T-helper 1 cell (primary cell): ENCODE measurements around the gene AFAP1.

ENCODE experiments used
- DNase-seq, 5 donors: peaks; one replicate each; pipeline ENCODE4 v3.0.0-alpha.2; 2012 to 2020

AFAP1 gene

GRCh38 chr4:7766086-7766485, 173.6 kb downstream of the AFAP1 start:
- no peak for DNase-seq

- DNase-seq: no peak
These were observed 174.0 kb downstream of the AFAP1 start for GRCh38 chr4:7765666-7766065.

GRCh38 chr4:7764466-7764865, 175.2 kb downstream of the AFAP1 start:
- DNase-seq: no peak

- no peak for DNase-seq
These were observed 175.9 kb downstream of the AFAP1 start for GRCh38 chr4:7763788-7764187.

- no peak for DNase-seq
These were observed 176.6 kb downstream of the AFAP1 start for GRCh38 chr4:7763106-7763505.

DNA sequence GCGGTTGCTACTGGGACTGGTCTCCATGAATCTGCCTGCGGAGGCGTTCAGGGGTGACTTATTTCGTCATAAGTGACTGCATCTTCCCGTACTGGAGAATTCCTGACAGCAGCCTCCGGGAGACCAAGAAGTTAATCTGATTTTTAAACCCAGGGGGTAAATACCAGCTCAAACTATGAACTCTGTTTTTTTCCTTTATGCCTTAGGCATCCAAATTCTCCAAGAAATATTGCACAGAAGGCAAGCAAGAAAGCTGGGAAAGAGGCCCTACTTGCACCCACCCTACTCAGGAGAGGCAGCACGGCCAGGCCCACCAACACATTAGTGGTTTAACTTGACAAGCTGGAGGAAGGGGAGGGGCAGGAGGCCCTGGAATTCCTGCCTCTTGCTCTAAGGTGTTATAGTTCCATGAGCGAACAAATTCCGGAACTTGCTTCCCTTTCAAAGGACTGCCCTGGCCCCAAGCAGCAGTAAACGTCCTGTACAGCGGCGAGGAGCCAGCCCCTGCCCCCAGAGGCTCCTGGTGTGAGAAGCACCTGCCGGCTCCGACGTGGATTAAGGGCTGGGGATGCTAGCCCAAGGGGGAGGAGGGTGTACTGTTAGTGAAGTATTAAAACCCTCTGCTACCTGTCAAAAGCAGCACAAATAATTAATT, 177.2 kb downstream of the AFAP1 start:
- no peak for DNase-seq

DNA sequence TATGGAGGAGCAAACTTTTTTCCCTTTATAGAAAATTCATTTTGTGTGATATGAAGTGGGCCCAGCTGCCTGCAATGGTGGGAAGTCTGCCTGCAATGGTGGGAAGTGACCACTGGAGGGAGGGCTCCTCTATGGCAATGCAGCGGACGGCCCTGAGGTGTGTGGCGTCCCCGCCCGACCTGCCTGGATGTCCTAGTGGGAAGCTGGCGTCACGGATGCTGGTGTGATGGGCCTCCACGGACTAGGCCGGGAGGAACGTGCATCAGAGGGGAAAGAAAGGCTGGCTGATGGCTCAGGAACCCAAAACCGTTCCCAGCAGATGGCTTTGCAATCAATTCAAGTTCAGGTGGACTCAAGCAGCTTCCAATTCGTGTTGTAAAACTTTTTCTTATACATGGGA, 177.9 kb downstream of the AFAP1 start:
- DNase-seq: peak in 3 of 5 donors; percentile 19 to 34 (median 29)

DNA sequence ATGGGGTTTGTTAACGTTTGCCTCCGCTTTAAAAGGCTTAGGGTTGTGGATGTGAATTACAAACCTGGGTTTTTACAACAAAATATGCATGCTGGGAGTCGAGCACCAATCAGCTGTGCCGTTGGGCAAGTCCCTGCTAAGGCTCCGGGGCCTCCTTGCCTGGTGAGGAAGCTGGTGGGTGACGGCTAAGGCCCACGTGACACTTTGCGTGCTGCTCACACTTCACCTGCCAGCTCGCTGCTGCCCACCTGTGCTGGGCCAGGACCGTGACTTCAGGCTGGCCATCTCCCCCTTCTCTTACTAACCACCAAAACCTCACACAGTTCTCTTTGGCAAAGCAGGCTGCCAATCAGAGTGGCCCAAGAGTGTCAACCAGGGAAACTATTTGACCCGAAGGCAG, 178.3 kb downstream of the AFAP1 start:
- no peak for DNase-seq

- no peak for DNase-seq
These were observed 179.0 kb downstream of the AFAP1 start for GRCh38 chr4:7760706-7761105.

DNA sequence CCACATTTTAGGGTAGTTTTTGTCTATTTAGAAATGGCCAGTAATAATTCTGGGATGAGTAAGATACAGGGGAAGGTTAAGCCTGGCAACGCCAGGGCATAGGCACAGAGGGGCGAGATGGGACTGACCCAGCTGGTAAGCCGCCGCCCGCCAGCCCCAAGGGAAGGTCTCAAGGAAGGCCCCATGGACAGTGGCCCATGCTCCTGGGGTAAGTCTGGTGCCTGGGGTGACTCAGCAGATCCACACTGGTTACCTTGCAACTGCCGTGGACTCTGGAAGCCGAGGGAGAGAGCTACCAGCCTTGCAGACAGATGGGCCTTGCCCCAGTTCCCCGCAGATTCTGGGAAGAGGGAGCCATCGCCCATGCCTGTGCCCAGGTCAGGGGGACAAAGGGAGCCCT, 179.4 kb downstream of the AFAP1 start:
- DNase-seq: no peak

DNA sequence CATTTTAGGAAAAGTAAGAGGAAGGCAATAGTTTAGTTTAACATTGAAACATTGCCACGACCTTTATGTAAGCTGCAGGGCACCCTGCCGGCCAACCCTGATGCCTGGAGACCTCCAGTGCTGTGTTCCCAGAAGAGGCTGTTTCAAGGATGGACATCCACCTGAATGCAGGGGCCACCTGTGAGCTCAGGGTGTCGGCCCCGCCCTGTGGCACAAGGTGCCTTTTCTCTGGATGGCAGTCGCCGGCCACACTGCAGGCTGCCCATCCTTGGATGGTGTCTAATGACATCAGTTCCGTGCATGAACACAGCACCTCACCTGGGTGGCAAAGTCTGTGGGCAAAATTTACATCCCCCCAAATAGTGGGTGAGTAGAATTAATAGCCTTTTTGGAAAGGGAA, 180.0 kb downstream of the AFAP1 start:
- DNase-seq: no peak

DNA sequence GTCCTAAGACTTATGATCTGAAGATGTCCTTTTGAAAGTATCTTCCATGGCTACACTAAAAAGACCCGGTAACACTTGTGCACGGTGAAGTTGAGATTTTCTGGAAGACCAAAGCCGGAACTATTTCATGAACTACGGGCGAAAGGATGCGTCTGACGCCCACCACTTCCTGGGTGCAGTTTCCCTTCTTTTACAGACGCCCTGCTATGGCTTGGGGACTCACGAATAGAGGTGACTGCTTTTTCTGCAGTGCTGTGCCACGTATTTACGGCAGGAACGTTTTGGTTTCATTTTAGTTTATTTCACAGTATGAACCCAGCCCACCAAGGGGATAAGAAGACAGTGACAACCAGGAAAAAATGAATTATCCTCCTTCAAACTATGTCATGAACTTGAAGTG, 180.4 kb downstream of the AFAP1 start:
- peak; percentile 34 to 80 (median 51) for DNase-seq

GRCh38 chr4:7758476-7758875, 181.2 kb downstream of the AFAP1 start:
- DNase-seq: no peak

DNA sequence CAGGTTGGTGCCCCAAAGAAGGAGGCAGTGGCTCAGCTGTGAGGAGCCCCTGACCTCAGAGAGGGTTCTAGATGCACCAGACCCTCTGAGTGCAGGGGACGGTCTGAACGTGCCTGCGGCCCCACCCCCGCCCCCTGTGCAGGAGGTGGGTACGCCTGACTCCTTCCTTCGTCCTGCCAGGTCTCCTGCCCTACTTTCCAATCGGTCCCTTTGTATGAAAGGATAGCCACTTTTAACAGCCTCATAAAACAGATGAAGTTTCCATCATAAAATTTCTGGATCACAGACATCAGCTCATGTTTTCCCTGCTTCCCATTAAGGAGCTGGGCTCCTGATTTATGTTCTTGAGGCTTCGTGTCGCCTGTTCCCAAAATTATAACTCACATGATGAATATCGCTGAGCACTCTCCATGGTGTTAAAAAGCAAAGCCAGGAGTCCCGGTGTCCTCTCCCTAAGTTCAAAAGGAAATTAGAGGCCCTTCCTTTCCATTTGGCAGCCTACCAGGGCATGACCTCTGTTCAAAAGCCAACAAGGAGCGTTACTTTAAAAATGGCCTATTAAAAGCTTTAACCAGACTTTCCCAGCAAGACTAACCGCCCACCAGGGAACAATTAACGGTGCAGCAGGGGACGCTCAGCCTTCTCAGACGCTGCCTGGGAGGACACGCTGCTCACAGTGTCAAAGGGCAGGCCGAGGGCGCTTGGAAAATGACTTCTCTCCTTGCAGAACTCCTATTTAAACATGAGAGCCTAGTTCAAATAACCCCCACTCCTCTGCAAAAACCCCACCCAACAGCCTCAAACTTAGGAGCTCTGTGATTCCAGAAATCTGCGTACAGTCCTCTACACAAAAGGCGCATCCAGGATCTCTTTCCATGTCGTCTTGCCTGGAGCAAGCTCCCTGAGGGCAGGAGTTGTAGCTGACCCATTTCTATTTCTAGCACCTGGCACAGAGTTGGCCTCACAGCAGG, 181.9 kb downstream of the AFAP1 start:
- no peak for DNase-seq

DNA sequence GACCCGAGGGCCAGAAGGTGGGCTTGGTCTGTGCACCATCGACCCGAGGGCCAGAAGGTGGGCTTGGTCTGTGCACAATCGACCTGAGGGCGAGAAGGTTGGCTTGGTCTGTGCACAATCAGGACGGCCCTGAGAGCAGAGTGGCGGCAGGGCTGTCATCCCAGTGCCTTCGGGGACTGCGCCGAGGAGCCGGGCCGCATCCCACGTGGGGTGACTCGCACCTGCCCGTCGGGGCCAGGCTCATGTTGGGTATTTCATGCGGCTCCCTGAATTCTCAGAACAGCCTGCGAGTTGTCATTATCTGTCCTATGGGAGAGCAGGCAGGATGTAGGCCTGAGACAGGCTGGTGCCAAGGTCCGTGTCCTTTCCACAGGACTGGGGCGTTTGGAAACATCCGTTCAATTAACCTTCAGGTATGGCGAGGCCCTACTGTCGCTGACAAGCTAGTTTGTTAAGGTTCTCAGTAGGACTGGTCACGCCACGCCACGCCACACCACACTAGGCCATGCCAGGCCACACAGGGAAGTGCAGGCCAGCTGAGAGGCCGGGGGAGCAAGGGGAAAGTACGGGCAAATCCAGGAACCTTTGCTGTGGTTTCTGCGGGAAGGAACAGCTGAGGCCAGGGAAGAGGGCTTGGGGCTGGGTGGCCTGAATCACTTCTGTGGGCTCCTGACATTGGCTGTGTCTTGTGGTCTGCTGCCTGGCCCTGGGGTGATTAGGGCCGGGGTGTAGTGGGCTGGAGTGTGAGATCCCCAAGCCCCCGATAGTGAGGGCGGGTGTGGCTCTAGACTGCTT, 182.9 kb downstream of the AFAP1 start:
- DNase-seq: no peak

DNA sequence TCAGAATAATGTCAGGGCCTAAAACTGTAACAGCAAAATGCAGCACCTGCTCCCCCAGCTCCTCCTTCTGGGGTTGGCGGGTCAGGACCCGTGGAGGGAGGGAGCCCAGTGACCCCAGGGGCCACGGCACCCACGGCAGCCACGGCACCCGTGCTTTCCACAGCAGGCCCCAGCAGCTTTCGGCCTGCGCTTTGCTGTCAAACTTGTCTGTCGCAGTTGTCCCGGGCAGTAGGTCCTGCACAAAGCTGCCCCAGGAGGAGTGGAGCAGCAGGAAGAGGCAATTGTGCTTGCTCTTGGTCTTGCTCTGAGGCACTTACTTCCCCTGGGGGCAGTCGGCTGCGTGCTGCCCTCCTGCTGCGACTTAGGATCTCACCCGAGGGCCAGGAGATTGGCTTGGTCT, 183.6 kb downstream of the AFAP1 start:
- no peak for DNase-seq

DNA sequence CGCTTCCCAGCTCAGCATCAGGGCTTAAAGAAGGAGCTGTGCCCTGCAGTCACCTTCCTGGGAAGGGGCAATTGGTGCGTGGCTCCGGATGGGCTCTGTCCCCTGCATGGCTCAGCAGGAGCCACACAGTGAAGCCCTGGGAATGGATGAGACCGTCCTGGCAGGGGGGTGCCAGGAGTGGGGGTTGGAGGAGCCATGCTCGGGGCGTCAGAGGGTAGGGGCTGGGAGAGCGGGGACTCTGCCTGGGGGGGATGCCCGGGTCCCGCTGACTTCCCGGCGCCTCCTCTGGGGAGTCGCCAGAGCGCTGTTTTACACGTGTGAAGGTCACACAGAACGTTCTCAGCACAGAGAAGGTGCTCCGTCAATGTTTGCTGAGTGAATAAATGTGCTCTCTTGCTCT, 184.1 kb downstream of the AFAP1 start:
- DNase-seq: no peak

DNA sequence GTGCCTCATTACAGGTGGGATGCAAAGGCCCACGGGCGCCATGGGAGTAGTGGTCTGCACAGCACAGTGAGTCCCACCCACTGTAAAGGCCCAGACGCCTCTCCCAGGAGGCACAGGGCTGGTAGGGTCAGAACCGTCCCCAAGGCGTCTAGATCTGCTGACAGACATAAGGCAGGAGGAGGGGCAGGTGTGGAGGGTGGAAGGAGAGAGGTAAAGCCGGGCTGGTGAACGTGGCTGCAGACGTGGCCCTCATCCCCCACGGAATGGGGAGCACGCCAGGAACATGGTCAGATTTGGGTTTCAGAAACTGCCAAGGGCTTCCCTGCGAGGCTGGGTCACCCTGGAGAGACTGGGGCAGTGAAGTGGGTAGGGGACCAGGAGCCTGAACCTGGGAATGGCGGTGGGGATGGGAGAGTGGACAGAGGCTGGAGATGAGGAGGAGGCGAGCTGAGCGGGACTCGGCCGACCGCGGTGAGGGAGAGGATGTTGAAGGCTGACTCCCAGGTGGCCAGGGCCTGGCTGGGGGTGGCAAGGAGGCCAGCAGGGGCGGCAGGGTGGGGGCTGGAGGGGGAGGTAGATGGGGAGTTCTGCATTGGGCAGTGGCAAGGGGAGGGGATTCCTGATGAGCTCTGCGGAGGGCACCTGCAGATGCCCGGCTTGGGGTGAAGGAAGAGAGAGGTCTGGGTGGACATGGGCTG, 184.9 kb downstream of the AFAP1 start:
- DNase-seq: no peak

- no peak for DNase-seq
These were observed 185.7 kb downstream of the AFAP1 start for GRCh38 chr4:7753931-7754465.

DNA sequence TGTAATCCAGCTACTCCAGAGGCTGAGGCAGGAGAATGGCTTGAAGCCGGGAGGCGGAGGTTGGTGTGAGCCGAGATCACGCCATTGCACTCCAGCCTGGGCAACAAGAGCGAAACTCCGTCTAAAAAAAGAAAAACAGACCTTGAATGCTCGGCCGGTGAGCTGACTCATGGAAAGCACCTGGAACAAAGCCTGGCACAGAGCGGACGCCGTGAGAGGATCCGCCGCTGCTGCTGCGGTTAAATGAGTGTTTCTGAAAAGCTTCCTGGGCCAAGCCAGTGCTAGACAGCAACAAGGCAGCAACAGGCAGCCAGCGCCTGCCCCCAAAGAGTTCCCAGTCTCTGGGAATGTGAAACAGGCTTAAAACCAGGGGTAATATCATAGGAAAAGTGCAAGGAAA, 186.4 kb downstream of the AFAP1 start:
- DNase-seq: no peak

DNA sequence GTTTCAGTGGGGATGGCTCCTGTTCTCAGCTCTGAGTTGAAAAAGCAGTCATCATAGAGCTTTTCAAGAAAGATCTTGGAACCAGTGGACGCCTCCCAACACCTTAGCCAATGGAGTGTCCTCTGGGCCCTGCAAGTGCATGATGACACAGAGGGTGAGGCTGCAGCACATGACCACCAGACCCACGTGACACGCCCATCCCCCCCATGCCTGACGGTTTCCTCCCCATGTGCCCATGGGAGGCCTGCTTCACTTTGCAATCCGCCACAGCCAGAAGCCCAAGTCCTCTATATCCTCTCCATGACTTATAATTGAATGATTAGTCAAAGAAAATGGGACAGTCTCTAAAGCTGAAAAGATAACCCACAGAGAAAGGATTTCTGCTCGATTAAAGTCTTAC, 187.0 kb downstream of the AFAP1 start:
- DNase-seq: no peak

- no peak for DNase-seq
These were observed 188.7 kb downstream of the AFAP1 start for GRCh38 chr4:7750972-7751371.
